H7 (cell line): Measurements from ENCODE around the gene HELZ2. TPM values are rescaled to one million over a fixed set of nuclear protein-coding genes. Genes with fewer than 3 reads are reported as not detected.

ENCODE experiments used
- DNase-seq: peaks from one replicate; pipeline ENCODE4 v3.0.0; 2012
- H3K27me3 ChIP-seq: 2 replicates; pipeline ENCODE4 v1.6.0; 2011; ENCODE audit warnings: mild to moderate bottlenecking, low read length; ENCODE audit not compliant: control insufficient read depth, insufficient read depth
- H3K36me3 ChIP-seq: replicated peaks from 2 replicates; pipeline ENCODE4 v1.5.1; 2011; ENCODE audit warnings: low read length; ENCODE audit not compliant: control insufficient read depth, insufficient read depth
- H3K4me3 ChIP-seq: 2 replicates; pipeline ENCODE4 v1.5.1; 2011; ENCODE audit warnings: low read depth, mild to moderate bottlenecking, control low read depth, low read length, moderate library complexity; ENCODE audit not compliant: insufficient read depth
- total RNA-seq: library from RNA; depleted of rRNA; stranded (reverse); fragments of >200 nt; shearing (Covaris generic); gene quantifications from 2 replicates; pipeline ENCODE4 v1.2.3, GENCODE V29; 2014

HELZ2 gene
- total RNA-seq, 1 experiment from 2014 or later: 20.1 TPM

DNA sequence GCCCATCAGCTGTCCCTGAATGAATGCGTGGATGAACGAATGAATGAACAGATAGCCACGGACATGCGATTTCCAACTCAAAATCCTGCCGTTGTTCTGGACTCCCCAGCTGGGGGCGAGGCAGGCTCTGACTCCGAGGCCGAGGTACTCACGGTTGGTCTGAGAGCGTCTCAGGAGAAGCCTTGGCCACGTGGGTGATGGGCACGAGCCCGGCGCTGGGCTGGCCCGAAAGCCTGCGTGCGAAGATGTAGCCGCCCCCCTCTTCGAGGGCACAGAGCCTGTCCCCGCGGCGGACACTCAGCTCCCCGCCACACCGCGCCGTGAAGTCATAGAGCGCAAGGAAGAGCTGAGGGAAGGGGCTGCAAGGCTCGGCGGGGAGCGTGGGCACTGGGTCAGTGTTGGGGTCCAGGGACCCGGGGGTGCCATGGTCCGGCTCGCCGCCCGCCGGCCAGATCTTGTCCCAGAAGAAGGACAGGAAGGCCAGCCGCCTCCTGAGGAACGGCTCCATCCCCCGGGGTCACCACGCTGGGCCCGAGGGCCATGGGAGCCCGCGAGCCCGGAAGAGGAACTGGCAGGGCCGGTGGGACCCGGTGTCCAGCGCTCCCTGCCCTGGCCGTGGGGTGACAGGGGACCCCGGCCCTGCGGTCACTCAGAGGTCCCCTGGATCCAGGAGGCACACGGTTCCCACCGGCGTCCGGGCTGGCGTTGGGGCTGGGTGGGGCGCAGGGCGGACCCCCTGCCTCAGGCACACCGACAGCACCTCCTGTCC lies 26.9 kb downstream of the HELZ2 start:
- Histone ChIP-seq H3K27me3 (no peaks in the 10 kb centered on the region), H3K36me3 (no peaks in the 10 kb centered on the region), H3K4me3 (no peak overlapping the region)
- DNase-seq: no peak

DNA sequence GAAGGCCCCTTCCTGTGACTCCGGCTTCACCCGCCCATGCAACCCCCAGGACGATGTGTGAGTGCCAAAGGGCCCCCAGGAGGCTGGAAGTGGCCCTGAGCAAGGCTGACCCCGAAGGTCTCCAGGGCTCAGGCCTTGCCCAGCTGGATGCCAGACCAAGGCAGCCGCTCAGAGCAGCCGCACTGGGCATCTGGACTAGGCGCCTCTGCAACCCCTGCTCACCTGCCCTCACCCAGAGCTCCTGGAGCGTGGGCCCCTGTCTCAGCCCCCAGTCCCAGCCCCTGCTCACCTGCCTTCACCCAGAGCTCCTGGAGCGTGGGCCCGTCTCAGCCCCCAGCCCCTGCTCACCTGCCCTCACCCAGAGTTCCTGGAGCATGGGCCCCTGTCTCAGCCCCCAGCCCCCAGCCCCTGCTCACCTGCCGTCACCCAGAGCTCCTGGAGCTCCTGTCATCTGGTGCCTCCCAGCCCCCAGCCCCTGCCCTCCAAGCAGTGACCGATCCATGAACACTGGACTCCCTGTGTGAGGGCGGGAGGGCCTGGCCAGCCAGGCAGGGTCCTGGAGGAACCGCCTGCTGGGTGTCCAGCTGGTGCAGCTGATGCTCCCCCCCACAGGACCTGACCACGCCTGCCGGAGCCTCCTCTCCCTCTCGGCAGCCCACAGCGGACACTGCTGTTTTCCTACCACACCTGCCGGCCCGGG lies 27.6 kb downstream of the HELZ2 start:
- Histone ChIP-seq H3K27me3 (no peaks in the 10 kb centered on the region), H3K36me3 (no peaks in the 10 kb centered on the region), H3K4me3 (no peak overlapping the region)
- DNase-seq: no peak

DNA sequence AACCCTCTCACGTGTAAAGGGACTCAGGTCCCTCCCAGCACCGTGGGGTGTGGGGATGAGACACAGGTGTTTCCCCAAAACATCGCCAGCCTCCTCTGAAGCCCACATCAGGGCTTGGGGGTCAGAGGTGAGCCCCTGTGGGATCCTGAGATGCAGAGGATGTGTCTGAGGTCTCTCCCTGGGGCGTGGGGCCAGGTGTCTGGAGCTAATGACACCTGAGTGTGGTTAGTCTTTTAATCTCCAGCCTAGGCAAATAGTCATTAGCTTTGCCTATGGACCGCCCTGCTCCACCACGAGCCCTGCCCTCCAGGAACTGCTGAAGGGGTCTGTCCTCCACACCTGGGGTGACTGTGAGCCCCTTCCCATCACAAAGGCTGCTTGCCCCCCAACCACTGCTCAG lies 28.2 kb downstream of the HELZ2 start:
- no peaks in the 10 kb centered on the region for H3K36me3 ChIP-seq
- no peaks in the 10 kb centered on the region for H3K27me3 ChIP-seq
- no peak for DNase-seq
- no peak overlapping the region for H3K4me3 ChIP-seq

DNA sequence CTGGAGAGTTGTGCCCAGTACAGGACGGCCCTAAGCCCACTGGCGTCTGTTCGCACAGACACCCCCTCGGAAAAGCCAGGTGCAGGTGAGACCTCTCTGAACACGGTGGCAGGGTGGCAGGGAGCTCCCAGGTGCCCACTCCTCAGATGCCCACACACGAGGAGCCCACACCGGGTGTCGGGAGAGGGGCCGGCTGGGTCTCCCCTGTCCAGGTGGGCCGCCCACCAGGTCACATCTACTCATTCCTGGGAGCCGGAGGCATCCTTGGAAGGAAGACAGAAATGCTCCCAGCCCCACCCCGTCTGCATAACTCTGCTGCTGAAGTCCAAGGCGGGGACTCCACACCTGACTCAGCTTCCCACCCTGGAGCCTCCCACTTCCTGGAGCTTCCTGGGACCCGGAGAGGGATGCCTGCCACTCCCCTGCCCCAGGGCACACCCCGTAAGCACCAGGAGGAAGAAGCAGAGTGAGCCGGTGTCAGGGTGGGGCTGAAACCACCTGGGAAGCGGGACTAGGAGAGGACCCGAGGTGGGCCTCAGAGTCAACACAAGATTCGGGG lies 29.0 kb downstream of the HELZ2 start:
- DNase-seq: no peak
- Histone ChIP-seq H3K36me3 (no peaks in the 10 kb centered on the region), H3K27me3 (no peaks in the 10 kb centered on the region), H3K4me3 (no peak overlapping the region)

DNA sequence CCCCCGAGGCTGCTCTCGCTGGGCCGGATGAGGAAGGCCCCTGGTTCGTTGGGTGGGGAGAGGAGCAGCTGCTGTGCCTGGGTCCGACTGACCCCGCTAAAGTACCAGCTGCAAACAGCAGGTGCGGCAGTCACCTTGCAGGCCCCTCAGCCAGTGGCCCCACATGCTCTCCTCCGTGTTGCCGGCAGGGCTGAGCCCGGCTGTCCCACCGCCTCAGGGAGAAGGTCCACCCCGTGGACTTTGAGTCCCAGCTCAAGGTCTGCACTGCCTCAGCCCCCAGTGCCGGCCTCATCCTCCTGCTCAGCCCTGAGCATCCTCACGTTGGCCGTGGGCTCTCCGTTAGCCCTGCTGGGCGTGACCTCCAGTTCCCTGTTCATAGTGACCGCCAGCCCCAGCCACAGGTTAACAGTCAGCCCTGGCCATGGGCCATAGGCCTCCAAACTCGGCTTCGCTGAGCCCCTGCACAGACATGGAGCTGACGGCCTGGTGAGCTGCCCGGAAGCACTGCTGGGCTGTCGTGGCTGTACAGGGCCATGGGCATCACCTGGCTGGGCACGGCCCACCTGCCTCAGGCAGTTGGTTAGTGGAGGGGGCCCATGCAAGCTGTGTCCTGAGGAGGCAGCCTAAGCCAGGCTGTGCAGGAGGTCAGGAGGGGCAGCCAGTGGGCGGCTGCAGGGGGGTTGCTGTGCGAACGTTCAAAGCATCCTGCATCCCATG lies 29.6 kb downstream of the HELZ2 start:
- Histone ChIP-seq H3K4me3 (no peak overlapping the region), H3K27me3 (no peaks in the 10 kb centered on the region), H3K36me3 (no peaks in the 10 kb centered on the region)
- DNase-seq: no peak

DNA sequence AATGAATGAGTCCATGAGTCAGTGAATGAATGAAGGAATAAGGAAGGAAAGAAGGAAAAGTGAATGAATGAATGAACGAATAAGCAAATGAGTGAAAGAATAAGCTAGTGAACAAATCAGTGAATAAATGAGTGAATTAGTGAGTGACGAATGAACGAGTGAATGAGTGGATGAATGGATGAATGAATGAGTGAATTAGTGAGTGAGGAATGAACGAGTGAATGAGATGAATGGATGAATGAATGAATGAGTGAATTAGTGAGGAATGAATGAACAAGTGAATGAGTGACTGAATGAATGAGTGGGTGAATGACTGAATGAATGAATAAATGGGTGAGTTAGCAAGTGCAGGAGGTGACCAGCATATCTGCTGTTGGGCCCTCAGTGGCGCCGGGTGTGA lies 30.3 kb downstream of the HELZ2 start:
- DNase-seq: no peak
- Histone ChIP-seq H3K27me3 (no peaks in the 10 kb centered on the region), H3K4me3 (no peak overlapping the region), H3K36me3 (no peaks in the 10 kb centered on the region)

DNA sequence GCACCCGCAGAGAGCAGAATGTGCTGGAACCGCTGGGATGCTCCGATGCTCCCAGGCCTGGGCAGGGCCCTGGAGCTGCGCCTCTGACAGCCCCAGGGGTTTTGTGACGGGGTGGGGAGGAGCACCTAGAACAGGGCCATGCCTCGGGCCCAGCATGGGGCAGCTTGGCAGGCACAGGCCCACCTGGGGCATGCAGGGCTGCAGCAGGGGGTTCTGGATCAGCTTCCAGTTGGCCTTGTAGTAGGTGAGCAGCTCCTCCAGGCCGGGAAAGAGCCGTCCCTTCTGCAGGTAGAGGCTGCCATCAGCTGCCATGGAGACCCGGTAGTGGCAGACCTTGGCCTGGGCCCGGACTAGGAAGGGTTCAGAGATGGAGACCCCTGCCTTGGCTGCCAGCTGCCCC lies 30.9 kb downstream of the HELZ2 start:
- Histone ChIP-seq H3K4me3 (no peak overlapping the region), H3K36me3 (no peaks in the 10 kb centered on the region), H3K27me3 (no peaks in the 10 kb centered on the region)
- no peak for DNase-seq

DNA sequence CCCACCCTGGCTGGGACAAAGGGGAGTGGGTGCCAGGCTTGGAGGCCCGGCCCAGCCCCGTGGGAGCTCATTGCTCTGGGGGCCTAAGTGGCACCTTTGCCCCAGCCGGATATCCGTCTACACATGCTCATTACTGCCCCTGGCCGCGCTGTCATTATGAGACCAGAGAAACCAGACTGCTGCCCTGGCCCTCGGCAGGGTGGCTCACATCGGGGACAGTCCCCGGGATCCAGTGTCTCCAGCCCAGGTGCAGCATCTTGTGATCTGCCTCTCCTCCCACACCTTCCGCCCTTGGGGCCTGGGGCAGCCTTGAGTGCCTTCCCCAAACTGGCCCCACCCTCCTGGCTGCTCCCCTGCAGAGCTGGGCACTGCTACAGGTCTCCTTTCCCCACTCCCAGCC lies 31.3 kb downstream of the HELZ2 start:
- Histone ChIP-seq H3K27me3 (no peaks in the 10 kb centered on the region), H3K36me3 (no peaks in the 10 kb centered on the region), H3K4me3 (no peak overlapping the region)
- DNase-seq: no peak

DNA sequence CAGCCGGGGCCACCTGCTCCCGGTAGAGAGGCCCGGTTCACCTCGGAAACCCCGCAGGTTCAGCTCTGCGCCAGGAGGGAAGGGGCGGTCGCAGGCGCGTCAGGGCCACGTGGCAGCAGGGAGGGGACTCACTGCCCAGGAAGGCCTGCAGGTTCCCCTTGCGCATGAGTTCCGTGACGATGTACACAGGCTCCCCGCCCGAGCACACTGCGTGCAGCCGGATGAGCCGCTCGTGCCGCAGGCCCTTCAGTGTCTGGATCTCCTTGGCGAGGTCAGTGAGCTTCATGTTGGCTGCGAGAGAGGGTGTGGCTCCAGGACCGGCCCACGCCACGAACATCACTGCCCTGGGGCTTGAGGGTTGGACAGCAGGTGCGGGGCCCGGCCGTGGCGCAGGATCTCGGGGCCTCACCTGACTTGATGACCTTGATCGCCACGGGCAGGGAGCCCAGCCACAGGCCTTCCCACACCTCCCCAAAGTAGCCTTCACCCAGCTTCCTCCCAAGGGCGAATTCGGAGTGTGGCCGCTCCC lies 31.9 kb downstream of the HELZ2 start:
- Histone ChIP-seq H3K27me3 (no peaks in the 10 kb centered on the region), H3K4me3 (no peak overlapping the region), H3K36me3 (no peaks in the 10 kb centered on the region)
- DNase-seq: no peak

DNA sequence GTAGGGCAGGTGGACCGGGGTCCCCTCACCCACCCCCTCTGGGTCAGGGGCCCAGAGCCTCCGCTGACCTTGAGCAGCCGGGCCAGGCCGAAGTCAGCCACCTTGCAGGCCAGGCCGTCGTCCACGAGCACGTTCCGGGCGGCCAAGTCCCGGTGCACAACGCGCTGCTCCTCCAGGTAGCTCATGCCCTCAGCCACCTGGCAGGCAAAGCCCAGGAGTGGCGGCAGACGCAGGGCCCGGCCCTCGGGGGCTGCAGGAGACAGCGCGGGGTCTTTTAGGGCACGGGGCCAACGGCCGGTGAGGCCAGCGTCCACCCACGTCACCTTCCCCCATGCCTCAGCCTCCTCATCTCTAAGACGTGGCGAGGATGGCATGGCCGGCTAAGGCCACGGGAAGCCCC lies 32.7 kb downstream of the HELZ2 start:
- no peak for DNase-seq
- Histone ChIP-seq H3K36me3 (no peaks in the 10 kb centered on the region), H3K4me3 (no peak overlapping the region), H3K27me3 (no peaks in the 10 kb centered on the region)

DNA sequence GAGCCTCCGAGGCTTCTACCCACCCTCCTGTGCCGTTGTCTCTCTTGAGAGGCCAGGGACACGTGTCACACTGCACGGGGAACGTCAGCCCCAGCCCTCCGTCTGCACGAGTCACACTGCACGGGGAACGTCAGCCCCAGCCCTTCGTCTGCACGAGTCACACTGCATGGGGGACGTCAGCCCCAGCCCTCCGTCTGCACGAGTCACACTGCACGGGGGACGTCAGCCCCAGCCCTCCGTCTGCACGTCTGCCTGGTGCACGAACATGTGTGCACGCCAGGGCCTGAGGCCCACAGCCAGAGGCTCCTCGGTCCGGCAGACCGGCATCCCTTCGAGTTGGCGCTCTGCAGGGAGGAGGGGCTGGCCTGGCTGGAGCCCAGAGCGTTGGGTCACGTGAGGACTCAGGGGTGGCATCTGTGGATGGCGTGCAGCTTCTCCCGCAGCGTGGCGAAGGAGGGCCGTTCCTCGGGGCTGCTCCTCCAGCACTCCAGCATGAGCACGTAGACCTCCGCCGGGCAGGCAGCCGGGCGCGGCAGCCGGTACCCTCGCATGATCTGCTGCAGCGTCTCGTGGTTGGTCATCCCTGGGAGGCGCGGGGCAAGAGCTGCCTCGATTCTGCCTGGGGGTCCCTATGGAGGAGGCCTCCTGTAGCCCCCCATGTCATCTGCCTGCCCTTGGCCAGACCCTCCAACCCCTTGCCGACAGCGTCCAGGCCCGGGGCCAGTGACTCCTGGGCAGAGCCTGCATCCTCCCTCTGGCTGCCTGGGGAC lies 33.4 kb downstream of the HELZ2 start:
- Histone ChIP-seq H3K4me3 (no peak overlapping the region), H3K36me3 (no peaks in the 10 kb centered on the region), H3K27me3 (no peaks in the 10 kb centered on the region)
- no peak for DNase-seq

DNA sequence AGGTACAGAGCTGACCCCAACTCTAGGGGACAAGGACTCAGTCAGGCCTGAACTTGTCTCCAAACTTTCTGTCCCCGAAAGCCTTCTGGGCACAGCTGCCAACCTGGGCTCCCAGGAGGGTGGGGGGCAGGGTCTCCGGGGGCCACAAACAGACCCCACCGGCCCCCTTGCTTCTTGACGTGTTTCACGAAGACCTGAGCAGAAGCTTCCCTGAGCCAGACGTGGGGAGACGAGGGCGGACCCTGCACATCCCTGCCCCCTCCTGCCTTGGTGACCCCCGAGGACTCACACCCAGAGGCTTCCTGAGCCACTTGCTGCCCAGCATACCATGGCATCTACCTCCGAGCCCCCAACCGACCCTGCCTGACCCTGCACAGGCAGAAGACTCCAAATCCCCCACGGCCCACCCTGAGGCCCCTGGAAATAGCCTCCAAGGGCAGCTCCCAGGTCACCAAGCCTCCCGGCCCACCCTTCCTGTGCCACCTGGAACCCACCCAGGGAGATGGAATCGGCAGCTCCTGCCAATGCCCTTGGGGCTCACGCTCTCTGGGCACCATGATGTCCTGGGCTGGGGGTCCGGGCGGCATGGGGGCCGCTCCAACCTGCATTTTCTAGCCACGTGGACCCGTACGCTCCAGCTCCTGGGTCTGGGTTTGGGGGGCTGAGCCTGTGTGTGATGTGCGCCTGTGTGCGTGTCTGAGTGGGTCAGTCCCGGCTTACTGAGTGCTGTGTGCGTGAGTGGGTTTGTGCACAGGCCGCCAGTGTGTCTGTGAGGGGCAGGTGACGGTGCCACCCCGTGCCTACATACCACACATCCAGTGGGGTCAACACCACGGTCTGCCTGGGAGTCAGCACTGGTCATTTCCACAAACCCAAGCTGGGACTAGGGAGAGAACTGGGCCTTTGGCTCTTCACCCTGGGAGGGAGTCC lies 34.3 kb downstream of the HELZ2 start:
- Histone ChIP-seq H3K36me3 (no peaks in the 10 kb centered on the region), H3K27me3 (no peaks in the 10 kb centered on the region), H3K4me3 (no peak overlapping the region)
- no peak for DNase-seq

DNA sequence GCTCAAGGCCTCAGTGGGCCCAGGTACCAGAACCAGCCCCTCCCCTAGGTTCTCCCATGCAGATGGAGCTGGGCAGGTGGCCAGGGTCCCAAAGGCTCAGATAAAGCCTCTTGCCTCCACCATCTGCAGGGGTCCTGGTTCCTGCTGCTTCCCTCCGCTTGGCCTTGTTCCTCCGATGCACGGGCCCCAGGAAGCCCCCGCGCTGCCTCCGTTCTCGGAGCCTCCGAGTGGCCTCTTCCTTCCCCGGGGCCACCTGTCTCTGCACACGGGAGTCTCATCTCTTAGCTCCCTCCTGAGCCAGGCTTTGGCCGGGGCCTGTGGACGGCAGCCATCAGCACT lies 35.0 kb downstream of the HELZ2 start:
- H3K27me3 ChIP-seq: no peaks in the 10 kb centered on the region
- no peak for DNase-seq
- H3K36me3 ChIP-seq: no peaks in the 10 kb centered on the region
- no peak overlapping the region for H3K4me3 ChIP-seq
